ENCODE measurements around the gene PCBP3. TPM values are rescaled to one million over a fixed set of nuclear protein-coding genes. Genes with fewer than 3 reads are reported as not detected.

Gene PCBP3
- total RNA-seq, 6 experiments from 2014 or later: not detected

GRCh38 chr21:45856906-45857305 lies 213.4 kb downstream of the PCBP3 start:
- Mint-ChIP-seq H3K27me3 (ENCODE audit: insufficient read depth) (peaks cover 6% of the 10 kb centered on the region), H3K9me3 (no peaks in the 10 kb centered on the region), H3K4me3 (no peak overlapping the region), H3K27ac (no peak overlapping the region), H3K4me1 (ENCODE audit: low read depth) (peaks cover 16% of the 10 kb centered on the region), H3K36me3 (ENCODE audit: low read depth) (no peaks in the 10 kb centered on the region)
- TF ChIP-seq, protein P1, sequence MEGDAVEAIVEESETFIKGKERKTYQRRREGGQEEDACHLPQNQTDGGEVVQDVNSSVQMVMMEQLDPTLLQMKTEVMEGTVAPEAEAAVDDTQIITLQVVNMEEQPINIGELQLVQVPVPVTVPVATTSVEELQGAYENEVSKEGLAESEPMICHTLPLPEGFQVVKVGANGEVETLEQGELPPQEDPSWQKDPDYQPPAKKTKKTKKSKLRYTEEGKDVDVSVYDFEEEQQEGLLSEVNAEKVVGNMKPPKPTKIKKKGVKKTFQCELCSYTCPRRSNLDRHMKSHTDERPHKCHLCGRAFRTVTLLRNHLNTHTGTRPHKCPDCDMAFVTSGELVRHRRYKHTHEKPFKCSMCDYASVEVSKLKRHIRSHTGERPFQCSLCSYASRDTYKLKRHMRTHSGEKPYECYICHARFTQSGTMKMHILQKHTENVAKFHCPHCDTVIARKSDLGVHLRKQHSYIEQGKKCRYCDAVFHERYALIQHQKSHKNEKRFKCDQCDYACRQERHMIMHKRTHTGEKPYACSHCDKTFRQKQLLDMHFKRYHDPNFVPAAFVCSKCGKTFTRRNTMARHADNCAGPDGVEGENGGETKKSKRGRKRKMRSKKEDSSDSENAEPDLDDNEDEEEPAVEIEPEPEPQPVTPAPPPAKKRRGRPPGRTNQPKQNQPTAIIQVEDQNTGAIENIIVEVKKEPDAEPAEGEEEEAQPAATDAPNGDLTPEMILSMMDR (IDR thresholded peaks at IDR 0.05): no peak
- DNase-seq: no peak

DNA sequence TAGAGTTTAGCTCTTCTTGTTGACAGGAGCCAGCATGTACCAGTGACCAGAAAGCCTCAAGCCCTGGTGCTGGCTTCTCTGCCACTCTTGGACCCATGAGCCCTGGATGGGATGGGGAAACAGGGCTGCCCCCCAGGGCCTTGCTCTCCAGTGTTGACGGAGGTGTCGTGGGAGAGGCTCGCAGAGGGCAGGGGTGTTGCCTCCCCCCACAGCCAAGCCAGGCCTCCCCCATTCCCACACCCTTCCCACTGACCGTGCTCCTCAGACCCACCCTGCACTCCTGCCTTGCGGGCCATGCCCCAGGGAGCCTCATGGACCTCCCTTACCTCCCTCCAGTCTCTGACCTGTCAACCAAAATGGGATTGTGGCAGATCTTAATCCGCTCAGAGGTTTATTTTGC lies 214.2 kb downstream of the PCBP3 start:
- Mint-ChIP-seq H3K4me3 (no peak overlapping the region), H3K27ac (no peak overlapping the region), H3K36me3 (ENCODE audit: low read depth) (no peaks in the 10 kb centered on the region), H3K9me3 (no peaks in the 10 kb centered on the region), H3K27me3 (ENCODE audit: insufficient read depth) (peaks cover 6% of the 10 kb centered on the region), H3K4me1 (ENCODE audit: low read depth) (peaks cover 20% of the 10 kb centered on the region)
- no peak for DNase-seq
- TF ChIP-seq, protein P1 (IDR thresholded peaks at IDR 0.05): no peak

DNA sequence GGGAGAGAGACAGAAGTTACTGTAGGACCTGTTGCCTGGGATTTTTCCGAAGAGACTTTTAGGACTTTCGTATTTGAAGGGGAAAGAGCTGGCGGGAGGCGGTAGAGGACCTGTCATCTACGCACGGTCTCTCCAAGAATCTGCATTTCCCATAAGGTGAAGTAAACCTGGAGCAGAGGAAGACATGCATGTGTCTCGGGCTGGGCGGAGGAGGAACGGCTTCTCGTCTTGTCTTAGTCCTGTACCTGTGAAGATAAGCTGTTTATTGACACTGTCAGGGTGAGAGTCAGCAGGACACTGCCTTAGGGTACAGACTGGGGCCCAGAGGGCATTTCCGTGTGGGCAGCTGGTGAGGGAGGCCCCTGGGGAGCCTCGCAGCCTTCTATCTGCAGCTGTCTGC lies 214.7 kb downstream of the PCBP3 start:
- TF ChIP-seq, protein P1 (IDR thresholded peaks at IDR 0.05): no peak
- Mint-ChIP-seq H3K36me3 (ENCODE audit: low read depth) (no peaks in the 10 kb centered on the region), H3K4me1 (ENCODE audit: low read depth) (peaks cover 23% of the 10 kb centered on the region), H3K27ac (no peak overlapping the region), H3K27me3 (ENCODE audit: insufficient read depth) (peaks cover 6% of the 10 kb centered on the region), H3K9me3 (no peaks in the 10 kb centered on the region), H3K4me3 (no peak overlapping the region)
- no peak for DNase-seq

- TF ChIP-seq, protein P1 (IDR thresholded peaks at IDR 0.05): no peak
Observed at GRCh38 chr21:45859041-45859761, 215.7 kb downstream of the PCBP3 start.

GRCh38 chr21:45859762-45860357 lies 216.3 kb downstream of the PCBP3 start:
- Mint-ChIP-seq H3K27me3 (ENCODE audit: insufficient read depth) (peaks cover 4% of the 10 kb centered on the region; the same call in 1 of the 2 replicates), H3K4me1 (ENCODE audit: low read depth) (peaks cover 28% of the 10 kb centered on the region), H3K4me3 (no peak overlapping the region), H3K9me3 (no peaks in the 10 kb centered on the region), H3K36me3 (ENCODE audit: low read depth) (peaks cover 4% of the 10 kb centered on the region; the same call in 1 of the 2 replicates), H3K27ac (no peak overlapping the region)
- DNase-seq: no peak
- TF ChIP-seq, protein P1 (IDR thresholded peaks at IDR 0.05): no peak

More at GRCh38 chr21:45859041-45859761, 215.7 kb downstream of the PCBP3 start:
- H3K27ac Mint-ChIP-seq: no peak overlapping the region
- peaks cover 28% of the 10 kb centered on the region for H3K4me1 Mint-ChIP-seq (ENCODE audit: low read depth)
- DNase-seq: no peak
- no peak overlapping the region for H3K4me3 Mint-ChIP-seq
- no peaks in the 10 kb centered on the region for H3K9me3 Mint-ChIP-seq
- H3K27me3 Mint-ChIP-seq (ENCODE audit: insufficient read depth): peaks cover 6% of the 10 kb centered on the region
- H3K36me3 Mint-ChIP-seq (ENCODE audit: low read depth): peaks cover 3% of the 10 kb centered on the region; the same call in 1 of the 2 replicates

Data from HFFc6 (cell line).